Fibroblast of gingiva (primary cell): ENCODE results near the gene CFAP119.
A peak's percentile ranks its signal among the peaks of the same experiment; 100 is the strongest.

Experiments
- DNase-seq: peaks from one replicate; pipeline ENCODE4 v3.0.0-alpha.2; 2011; ENCODE audit warnings: low read depth

Gene CFAP119

GRCh38 chr16:30782486-30783279 is 20.8 kb upstream of the CFAP119 start:
- DNase-seq = no peak

GRCh38 chr16:30780549-30780948 is 18.7 kb upstream of the CFAP119 start:
- DNase-seq = no peak

GRCh38 chr16:30780021-30780420 is 18.2 kb upstream of the CFAP119 start:
- DNase-seq = no peak

GRCh38 chr16:30779596-30779995 is 17.7 kb upstream of the CFAP119 start:
- no peak for DNase-seq

GRCh38 chr16:30778549-30779244 is 16.8 kb upstream of the CFAP119 start:
- peak; percentile 38 for DNase-seq

GRCh38 chr16:30777591-30778297 is 15.9 kb upstream of the CFAP119 start:
- peak; percentile 60 for DNase-seq

- peak; percentile 78 for DNase-seq
These were observed 13.7 kb upstream of the CFAP119 start for GRCh38 chr16:30775392-30776188.

GRCh38 chr16:30775131-30775391 is 13.2 kb upstream of the CFAP119 start:
- no peak for DNase-seq

- no peak for DNase-seq
These were observed 12.7 kb upstream of the CFAP119 start for GRCh38 chr16:30774367-30775130.

GRCh38 chr16:30773826-30774225 is 12.0 kb upstream of the CFAP119 start:
- no peak for DNase-seq

- no peak for DNase-seq
These were observed 9.9 kb upstream of the CFAP119 start for GRCh38 chr16:30771726-30772125.

- DNase-seq = no peak
These were observed 7.7 kb upstream of the CFAP119 start for GRCh38 chr16:30769379-30770089.

GRCh38 chr16:30768583-30769181 is 6.8 kb upstream of the CFAP119 start:
- no peak for DNase-seq

- no peak for DNase-seq
These were observed 6.1 kb upstream of the CFAP119 start for GRCh38 chr16:30767767-30768465.

- no peak for DNase-seq
These were observed 5.0 kb upstream of the CFAP119 start for GRCh38 chr16:30766933-30767284.

- DNase-seq = no peak
These were observed 4.5 kb upstream of the CFAP119 start for GRCh38 chr16:30766206-30766932.

GRCh38 chr16:30764816-30765465 is 3.1 kb upstream of the CFAP119 start:
- no peak for DNase-seq

GRCh38 chr16:30764086-30764485 is 2.2 kb upstream of the CFAP119 start:
- no peak for DNase-seq
